ENCODE results near the gene CDK5R2.

The CDK5R2 gene

DNA sequence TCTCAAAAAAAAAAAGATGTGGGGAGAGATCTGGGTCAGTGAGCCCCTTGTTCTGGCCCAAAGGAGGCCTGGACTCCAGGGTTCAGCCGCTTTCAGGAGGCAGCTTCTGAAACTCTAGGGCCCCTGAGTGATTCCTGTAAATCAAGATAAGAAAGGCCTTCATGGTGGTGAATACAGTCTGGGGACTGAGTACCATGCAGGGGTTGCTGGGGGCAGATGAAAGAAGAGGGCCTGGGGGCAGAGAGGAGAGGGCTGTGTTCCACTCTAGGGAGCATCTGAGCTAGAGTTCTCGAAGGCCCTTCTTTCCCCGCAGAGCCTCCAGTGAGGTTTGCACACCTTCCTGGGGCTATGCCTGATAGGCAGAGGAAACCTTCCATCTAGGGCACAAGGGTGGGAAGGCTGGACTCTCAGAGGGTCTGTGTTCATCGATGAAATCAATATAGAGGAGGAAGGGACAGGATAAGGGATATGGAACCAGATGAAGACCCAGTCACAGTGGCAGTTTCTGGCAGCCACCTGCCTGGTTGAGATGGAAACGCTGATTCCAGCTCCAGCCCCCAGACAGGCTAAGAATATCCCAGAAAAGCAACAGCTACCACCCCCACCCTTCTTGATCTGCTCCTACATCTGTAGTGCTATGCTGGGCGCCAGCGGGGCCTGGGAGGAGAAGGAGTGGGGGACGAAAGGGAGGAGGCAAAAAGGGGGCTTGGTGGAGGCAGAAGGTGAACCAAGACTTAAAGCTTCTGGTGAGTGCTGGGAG is 4.7 kb upstream of the CDK5R2 start:
- Mint-ChIP-seq H3K27ac (no peak overlapping the region), H3K4me1 (peaks cover 15% of the 10 kb centered on the region), H3K9me3 (peaks cover 11% of the 10 kb centered on the region), H3K36me3 (ENCODE audit: low read depth) (no peaks in the 10 kb centered on the region), H3K4me3 (no peak overlapping the region), H3K27me3 (ENCODE audit: low read depth, poor library complexity) (peaks cover 77% of the 10 kb centered on the region)
- no peak for DNase-seq
- TF ChIP-seq, protein P1, sequence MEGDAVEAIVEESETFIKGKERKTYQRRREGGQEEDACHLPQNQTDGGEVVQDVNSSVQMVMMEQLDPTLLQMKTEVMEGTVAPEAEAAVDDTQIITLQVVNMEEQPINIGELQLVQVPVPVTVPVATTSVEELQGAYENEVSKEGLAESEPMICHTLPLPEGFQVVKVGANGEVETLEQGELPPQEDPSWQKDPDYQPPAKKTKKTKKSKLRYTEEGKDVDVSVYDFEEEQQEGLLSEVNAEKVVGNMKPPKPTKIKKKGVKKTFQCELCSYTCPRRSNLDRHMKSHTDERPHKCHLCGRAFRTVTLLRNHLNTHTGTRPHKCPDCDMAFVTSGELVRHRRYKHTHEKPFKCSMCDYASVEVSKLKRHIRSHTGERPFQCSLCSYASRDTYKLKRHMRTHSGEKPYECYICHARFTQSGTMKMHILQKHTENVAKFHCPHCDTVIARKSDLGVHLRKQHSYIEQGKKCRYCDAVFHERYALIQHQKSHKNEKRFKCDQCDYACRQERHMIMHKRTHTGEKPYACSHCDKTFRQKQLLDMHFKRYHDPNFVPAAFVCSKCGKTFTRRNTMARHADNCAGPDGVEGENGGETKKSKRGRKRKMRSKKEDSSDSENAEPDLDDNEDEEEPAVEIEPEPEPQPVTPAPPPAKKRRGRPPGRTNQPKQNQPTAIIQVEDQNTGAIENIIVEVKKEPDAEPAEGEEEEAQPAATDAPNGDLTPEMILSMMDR (IDR thresholded peaks at IDR 0.05) = no peak

DNA sequence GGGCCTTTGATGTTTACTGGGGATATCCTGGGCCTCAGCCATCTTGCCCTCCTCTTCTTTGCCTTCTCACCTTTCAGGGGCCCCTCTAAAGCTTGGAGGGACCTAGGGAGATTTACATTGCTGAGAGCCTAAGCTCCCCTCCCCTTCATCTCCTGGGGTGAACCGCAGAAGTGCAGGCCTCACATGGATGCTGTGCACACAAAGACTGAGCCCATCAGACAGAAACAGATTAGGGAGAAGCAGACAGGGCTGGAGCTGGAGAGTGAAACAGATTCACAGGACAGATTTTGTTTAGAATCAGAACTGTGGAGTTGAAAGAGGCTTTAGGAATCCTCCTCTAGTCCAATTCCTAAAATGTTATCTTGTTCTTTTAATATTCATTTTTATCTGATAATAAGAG is 3.4 kb upstream of the CDK5R2 start:
- Mint-ChIP-seq H3K4me1 (peaks cover 18% of the 10 kb centered on the region), H3K9me3 (peaks cover 8% of the 10 kb centered on the region), H3K4me3 (no peak overlapping the region), H3K27me3 (ENCODE audit: low read depth, poor library complexity) (peaks cover 75% of the 10 kb centered on the region), H3K27ac (no peak overlapping the region), H3K36me3 (ENCODE audit: low read depth) (no peaks in the 10 kb centered on the region)
- DNase-seq = no peak
- TF ChIP-seq, protein P1 (IDR thresholded peaks at IDR 0.05) = no peak

DNA sequence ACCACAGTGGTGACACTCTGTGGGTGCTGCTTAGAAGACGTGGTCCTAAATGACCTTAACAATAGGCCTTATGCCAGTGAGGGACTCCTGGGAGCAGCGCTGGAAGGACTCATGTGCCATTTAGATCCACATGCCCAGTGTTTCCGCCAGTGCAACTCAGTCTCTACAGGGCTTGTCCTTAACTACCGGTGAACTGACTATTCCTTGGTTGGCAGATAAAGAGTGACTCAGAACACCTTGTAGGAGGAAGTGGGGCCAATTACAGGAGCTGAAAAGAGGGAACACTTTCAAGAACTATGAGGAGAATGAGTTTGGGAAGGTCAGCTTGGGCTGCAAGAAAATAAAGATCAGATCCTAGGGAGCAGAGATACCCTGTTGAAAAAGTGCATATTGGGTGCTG is 1.8 kb upstream of the CDK5R2 start:
- no peak for DNase-seq
- Mint-ChIP-seq H3K27me3 (ENCODE audit: low read depth, poor library complexity) (peaks cover 76% of the 10 kb centered on the region), H3K36me3 (ENCODE audit: low read depth) (no peaks in the 10 kb centered on the region), H3K27ac (no peak overlapping the region), H3K4me3 (peak overlapping the region; percentile 82), H3K9me3 (no peaks in the 10 kb centered on the region), H3K4me1 (peaks cover 26% of the 10 kb centered on the region)
- TF ChIP-seq, protein P1 (IDR thresholded peaks at IDR 0.05) = no peak

DNA sequence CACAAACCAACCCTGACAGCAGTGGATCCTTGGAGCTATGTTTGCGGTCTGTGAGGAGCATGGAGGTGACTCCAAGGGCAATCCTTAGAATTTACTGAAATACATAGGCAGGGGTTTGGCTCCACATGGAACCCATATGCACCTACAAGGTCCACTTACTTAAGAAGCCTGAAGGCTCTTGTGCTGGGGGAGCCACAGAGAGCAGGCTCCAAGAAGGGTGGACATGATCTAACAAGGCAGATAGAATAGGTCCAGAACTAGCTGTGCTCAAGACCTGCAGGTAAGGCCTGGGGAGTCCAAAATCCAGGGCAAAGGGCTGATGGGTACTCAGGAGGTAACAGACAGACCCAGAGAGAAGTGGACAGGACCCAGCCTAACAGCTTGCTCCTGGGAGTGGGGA is 1.2 kb upstream of the CDK5R2 start:
- TF ChIP-seq, protein P1 (IDR thresholded peaks at IDR 0.05) = no peak
- H3K36me3 Mint-ChIP-seq (ENCODE audit: low read depth) = no peaks in the 10 kb centered on the region
- H3K4me3 Mint-ChIP-seq = peak overlapping the region; percentile 82
- no peak for DNase-seq
- peaks cover 78% of the 10 kb centered on the region for H3K27me3 Mint-ChIP-seq (ENCODE audit: low read depth, poor library complexity)
- H3K9me3 Mint-ChIP-seq = no peaks in the 10 kb centered on the region
- peaks cover 29% of the 10 kb centered on the region for H3K4me1 Mint-ChIP-seq
- no peak overlapping the region for H3K27ac Mint-ChIP-seq

DNA sequence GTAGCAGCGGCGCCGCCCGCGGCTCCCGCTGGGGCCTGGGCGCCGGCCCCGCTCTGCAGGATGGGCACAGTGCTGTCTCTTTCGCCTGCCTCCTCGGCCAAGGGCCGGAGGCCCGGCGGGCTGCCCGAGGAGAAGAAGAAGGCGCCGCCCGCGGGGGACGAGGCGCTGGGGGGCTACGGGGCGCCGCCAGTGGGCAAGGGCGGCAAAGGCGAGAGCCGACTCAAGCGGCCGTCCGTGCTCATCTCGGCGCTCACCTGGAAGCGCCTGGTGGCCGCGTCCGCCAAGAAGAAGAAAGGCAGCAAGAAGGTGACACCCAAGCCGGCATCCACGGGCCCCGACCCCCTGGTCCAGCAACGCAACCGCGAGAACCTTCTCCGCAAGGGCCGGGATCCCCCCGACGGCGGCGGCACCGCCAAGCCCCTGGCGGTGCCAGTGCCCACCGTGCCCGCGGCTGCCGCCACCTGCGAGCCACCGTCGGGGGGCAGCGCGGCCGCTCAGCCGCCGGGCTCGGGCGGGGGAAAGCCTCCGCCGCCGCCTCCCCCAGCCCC is 369 bp downstream of the CDK5R2 start:
- peaks cover 73% of the 10 kb centered on the region for H3K27me3 Mint-ChIP-seq (ENCODE audit: low read depth, poor library complexity)
- H3K4me1 Mint-ChIP-seq = peaks cover 41% of the 10 kb centered on the region
- no peaks in the 10 kb centered on the region for H3K36me3 Mint-ChIP-seq (ENCODE audit: low read depth)
- H3K27ac Mint-ChIP-seq = no peak overlapping the region
- H3K4me3 Mint-ChIP-seq = peak overlapping the region; percentile 82
- TF ChIP-seq, protein P1 (IDR thresholded peaks at IDR 0.05) = no peak
- no peak for DNase-seq
- no peaks in the 10 kb centered on the region for H3K9me3 Mint-ChIP-seq

Measured in nephron progenitor cell (in vitro differentiated cells).